GM19193 (cell line): Measurements from ENCODE around the gene PLCG2.
A peak's percentile ranks its signal among the peaks of the same experiment; 100 is the strongest.

Experiments
- POLR2A ChIP-seq: IDR thresholded peaks from 4 replicates; pipeline ENCODE4 v1.6.1; 2011; ENCODE audit not compliant: insufficient read depth, insufficient read length; ENCODE audit errors: extremely low read depth

The PLCG2 gene

DNA sequence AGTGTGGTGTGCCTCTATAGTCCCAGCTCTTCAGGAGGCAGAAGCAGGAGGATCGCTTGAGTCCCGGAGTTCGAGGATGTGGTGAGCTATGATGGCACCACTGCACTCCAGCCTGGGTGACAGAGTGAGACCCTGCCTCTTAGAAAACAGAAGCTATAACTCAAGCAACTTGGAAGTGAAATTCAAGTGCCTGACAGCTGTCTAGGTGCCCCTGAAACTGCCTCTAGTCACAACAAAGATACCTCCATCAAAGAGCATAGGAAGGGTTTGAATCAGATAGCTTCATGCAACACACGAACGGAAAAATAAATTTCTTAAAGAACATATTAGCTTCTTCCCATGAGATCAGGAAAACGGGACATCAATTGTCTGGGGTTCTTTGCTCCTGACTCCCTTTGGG is 860 bp upstream of the PLCG2 start:
- TF ChIP-seq POLR2A, result no peak

DNA sequence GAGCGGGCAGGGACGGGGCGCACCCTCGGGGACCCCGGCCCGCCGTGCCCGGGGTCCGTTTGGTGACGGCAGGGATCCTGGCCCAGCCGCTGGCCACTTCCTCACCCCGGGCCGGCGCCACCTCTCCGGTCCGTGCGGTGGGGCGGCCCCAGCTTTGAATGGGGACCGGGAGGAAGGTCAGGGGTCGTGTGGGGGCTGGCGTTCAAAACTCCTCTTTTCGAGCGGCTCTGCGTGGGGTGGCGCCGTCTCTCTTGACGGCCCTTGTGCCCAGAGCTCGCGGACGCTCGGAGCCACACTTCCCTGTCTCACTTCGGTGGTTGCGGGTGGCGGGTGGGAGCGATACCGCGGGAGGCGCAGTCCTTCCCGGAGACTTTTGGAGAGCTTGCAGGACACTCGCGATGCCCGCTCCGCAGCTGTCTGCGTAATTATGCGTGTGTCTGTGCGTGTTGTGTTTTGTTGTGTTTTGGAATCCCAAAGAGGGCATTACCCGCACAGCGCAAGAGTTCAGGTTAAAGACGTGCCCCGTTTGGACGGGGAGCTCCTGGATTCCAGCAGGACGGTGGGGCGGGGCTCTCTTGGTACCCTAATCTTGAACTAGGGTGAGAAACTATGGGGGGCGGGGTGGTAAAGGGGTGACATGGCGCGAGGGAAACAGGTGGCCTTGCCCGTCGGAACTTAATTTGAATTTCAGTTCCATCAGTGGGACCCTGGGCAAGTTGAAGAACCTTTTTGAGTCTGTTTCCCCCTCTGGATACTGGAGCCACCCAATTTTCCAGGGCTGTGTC is 637 bp downstream of the PLCG2 start:
- TF ChIP-seq POLR2A, result no peak

DNA sequence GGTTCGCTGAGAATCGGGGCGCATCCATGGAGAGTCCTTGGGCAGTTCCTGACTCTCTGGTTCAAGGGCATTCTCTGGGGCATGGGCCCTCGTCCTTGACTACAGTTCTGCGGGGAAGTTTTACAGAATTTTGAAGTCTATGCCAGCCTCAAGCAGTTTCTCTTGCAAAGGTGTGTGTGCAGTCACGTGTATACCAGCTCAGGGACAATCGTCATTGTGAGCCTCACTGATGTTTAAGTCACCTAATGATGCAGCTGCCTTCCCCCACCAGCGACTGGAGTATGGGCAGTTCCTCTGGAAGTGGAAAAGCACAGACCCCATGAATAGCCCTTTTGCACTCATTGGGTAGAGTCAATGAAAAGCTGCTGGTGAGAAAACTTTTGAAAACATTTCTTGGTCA is 1.3 kb downstream of the PLCG2 start:
- TF ChIP-seq POLR2A, result no peak

DNA sequence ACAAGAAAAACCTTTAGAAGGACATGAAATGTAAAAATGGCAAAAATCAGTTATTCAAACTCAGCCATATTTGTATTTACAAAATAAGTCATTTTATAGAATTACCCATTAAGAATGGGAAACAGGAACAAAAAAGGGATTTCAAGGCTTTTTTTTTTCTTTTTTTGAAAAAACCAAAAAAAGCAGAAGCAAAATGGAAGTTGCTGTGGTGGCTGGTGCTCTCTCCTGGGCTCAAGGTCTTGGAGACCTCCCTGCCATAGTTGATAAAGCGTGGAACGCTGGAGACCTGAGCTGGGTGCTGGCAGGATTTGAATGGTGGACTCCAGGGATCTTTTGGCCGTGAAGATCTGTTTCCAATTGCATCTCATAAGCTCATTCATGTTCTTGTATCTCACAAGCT is 3.1 kb downstream of the PLCG2 start:
- no peak for TF ChIP-seq POLR2A

DNA sequence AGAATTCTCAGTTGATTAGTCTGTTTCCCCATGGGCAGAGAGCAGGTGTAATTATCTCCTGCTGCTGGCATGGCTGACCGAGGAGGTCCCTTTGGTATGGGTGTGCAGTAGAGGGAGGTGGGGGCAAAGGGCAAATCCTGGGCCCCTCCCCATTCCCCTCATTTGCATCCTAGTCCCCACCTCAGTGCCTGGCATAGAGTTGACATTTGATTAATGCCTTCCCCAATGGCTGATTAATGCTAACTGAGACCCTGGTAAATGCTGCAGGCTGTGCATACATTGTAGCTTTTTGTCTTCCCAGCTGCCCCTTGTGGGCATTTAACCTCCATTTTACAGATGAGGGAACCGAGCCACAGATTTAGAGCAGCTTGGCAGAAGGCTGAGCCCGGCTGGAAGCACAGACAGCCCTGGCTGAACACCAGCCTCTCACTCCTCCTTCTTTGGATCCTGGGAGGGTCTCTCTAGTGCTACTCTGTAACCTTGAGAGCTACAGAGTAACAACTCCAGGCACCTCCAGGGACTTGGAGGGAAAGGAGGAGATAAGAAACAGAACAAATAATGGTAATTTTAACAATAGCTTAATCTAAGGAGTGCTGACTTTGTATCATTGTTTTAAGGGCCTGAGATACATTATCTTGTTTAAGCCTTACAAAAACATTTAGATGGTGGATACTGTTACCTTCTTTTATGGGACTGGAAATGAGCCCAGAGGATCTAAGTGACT is 5.1 kb downstream of the PLCG2 start:
- peak; percentile 37 for TF ChIP-seq POLR2A

GRCh38 chr16:81785138-81785924 is 6.2 kb downstream of the PLCG2 start:
- TF ChIP-seq POLR2A, result peak; percentile 36

- TF ChIP-seq POLR2A, result no peak
Measured at GRCh38 chr16:81786321-81786720, 7.2 kb downstream of the PLCG2 start.

GRCh38 chr16:81786868-81787267 is 7.8 kb downstream of the PLCG2 start:
- TF ChIP-seq POLR2A, result no peak

- TF ChIP-seq POLR2A, result no peak
Measured at GRCh38 chr16:81787659-81788058, 8.6 kb downstream of the PLCG2 start.

GRCh38 chr16:81790277-81790676 is 11.2 kb downstream of the PLCG2 start:
- no peak for TF ChIP-seq POLR2A

DNA sequence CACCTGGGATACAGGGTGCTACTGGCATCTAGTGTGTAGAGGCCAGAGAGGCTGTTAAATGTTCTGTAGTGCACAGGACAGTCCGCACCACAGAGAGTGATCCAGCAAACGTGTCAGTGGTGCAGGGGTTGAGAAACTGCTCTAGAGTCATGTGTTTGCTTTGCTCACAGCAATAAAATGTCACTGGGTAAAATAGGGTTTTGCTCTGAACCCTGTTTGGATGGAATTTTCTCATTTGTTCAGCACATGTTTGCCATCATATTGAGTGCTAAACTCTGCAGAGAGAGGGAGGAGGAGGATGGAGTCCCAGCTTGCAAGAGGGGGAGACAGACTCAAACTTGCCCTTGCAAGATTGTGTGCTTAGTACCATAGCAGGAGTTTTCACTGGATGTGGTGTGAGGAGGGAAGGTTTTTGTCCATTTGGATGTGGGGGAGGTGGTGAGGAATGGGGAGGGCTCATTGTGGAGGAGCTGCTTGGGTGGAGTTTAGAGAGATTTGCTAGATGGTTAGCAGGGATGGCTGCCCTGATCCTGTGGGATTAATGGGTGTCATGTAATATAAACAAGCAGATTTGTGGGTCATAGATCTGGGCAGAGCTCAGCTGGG is 11.8 kb downstream of the PLCG2 start:
- no peak for TF ChIP-seq POLR2A

DNA sequence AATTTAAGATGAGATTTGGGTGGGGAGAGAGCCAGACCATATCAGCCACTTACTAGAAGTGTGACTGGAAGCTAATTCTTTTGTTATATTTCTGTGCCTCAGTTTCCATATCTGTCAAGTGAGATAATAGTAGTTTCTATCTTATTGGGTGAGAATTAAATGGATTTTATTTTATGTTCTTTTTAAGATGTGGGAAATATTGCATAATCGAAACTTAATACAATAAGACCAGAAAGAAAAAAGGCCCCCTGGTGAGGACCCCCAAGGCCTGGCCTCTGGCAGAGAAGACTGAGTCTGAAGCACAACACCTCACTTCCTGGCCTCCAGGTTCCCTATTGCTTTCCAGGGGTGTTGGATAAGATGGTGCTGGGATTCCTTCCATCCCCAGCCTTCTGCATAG is 13.7 kb downstream of the PLCG2 start:
- no peak for TF ChIP-seq POLR2A

- TF ChIP-seq POLR2A, result no peak
Measured at GRCh38 chr16:81795193-81795592, 16.1 kb downstream of the PLCG2 start.

DNA sequence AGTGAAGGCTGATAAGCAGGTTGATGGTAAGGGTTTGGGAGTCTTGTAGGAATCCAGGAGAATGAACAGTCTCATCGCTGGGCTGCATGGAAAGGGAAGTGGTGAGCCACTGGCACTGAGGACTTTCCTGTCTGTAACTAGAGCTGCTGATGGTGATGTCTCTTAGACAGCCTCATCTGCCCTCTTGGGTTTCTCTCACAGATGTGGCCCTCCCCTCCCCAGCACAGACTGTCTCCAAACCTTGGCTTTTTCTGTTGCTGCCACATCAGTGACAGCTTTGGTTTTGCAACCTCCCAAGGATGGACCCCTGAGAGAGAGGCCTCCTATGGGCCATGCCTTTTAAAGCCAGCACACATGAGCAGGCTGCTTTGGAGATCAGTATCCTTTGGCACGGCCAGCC is 16.9 kb downstream of the PLCG2 start:
- TF ChIP-seq POLR2A, result no peak
